SU-DHL-6 (cell line): ENCODE measurements around the gene RGL4.

Source experiments
- EZH2phosphoT487 ChIP-seq: fragments of 200-600 bp; sonication (generic), shearing (Covaris generic); conservative IDR thresholded peaks from 2 replicates; pipeline ENCODE4 v1.6.1; 2018; ENCODE audit warnings: mild to moderate bottlenecking, antibody characterized with exemption, low read length, moderate library complexity, mixed read lengths
- TF ChIP-seq, protein P1 (sequence below): fragments of 200-600 bp; sonication (generic); IDR thresholded peaks from one replicate; pipeline ENCODE4 v1.5.1; 2017; ENCODE audit warnings: antibody characterized with exemption, mild to moderate bottlenecking, low read length, moderate library complexity; ENCODE audit not compliant: insufficient read depth, poor library complexity, severe bottlenecking

DNA sequence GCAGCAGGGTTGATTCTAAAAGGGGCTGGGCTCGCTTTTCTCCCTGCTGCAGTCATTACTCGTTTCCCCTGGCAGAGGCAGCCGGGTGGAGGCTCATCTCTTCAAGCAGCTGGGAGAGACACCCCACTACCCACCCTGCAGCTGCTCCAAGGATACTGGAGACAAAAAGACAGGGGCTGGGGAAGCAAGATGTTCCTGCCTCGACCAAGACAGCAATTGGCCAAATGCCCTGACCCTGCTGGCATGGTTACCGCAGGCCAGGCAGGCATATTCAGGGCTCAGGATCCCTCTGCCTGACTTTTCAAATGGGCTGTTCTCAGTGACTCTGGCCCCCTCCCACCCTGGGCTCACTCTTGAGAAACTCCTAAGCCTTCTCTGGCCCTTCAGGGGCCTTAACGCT is 6.8 kb upstream of the RGL4 start:
- TF ChIP-seq, protein P1, sequence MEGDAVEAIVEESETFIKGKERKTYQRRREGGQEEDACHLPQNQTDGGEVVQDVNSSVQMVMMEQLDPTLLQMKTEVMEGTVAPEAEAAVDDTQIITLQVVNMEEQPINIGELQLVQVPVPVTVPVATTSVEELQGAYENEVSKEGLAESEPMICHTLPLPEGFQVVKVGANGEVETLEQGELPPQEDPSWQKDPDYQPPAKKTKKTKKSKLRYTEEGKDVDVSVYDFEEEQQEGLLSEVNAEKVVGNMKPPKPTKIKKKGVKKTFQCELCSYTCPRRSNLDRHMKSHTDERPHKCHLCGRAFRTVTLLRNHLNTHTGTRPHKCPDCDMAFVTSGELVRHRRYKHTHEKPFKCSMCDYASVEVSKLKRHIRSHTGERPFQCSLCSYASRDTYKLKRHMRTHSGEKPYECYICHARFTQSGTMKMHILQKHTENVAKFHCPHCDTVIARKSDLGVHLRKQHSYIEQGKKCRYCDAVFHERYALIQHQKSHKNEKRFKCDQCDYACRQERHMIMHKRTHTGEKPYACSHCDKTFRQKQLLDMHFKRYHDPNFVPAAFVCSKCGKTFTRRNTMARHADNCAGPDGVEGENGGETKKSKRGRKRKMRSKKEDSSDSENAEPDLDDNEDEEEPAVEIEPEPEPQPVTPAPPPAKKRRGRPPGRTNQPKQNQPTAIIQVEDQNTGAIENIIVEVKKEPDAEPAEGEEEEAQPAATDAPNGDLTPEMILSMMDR, result no peak
- no peak for TF ChIP-seq EZH2phosphoT487
